Stimulated activated CD8-positive, alpha-beta memory T cell treated with anti-CD3 and anti-CD28 coated beads, Interleukin-7, amount 100 ng/mL, for 1 hour (primary cell): ENCODE results near the gene L3MBTL4.
"Not testable (repeated sequence)": the region's sequence is repeated elsewhere in the genome, so short reads cannot be mapped to it uniquely, and the experiment has no call there.

ENCODE experiments used
- DNase-seq, 2 donors: peaks; one replicate each; pipeline ENCODE4 v3.0.0-alpha.2; 2020; ENCODE audit warnings: low read depth in 2 of 2

The L3MBTL4 gene

DNA sequence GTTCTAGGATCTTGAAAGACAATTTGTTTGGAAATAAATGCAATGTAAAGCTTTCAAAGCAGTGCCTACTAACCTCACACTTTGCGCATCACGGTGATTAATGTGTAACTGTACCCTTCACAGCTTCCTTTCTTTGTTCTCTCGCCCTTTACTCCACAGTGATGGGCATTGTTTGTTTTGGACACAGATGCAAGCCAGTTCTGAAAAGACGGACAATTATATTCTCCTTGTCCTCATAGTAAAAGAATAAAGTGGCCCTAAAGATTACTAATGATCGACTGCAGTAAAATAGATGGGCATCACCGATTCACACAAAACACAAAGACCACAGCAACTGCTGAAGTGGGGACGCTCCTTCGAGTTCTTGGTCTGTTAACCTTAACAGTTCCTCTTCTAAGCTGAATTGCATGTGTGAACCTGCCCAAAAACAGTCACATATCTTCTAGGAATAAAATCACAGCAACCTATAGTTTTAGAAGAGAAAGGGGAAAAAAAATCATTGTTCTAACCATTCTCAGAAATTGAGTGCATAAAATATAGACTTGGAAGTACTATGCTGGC lies 7.7 kb downstream of the L3MBTL4 start:
- DNase-seq: no peak

DNA sequence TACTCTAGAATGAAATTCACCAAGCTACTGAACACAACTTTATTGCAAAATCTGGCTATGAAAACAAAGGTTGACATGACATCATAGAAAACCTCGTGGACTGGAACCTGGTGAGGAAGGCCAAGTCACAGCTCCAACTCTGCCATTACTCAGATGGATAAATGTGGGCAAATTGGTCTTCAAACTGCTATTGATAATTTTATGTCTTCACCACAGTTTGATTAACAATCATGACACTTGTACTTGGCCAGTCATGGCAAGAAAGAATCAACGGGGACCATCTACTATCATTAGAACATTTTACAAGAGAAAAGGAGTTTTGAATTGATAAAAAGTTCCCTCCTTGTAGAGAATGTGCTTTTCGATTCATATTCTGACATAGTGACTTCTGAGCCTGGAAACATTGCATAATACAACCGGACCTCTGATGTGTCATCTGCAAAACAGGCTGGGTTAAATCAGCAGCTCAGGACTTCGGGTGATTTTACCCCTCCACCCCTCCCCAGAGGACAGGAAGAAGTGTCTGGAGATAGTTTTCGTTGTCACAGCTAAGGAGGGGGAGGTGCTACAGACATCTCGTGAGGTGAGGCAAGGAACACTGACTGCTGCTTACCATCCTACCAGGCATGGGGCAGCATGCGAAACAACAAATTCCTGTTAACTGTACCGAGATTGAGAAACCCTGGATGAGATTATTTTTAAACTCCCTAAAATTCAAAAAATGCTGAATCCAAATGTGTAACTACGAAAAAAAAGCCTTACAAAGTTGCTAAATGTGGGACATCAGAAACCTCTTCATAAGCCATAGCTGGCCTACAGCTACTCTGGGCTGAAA lies 8.4 kb downstream of the L3MBTL4 start:
- DNase-seq: no peak

DNA sequence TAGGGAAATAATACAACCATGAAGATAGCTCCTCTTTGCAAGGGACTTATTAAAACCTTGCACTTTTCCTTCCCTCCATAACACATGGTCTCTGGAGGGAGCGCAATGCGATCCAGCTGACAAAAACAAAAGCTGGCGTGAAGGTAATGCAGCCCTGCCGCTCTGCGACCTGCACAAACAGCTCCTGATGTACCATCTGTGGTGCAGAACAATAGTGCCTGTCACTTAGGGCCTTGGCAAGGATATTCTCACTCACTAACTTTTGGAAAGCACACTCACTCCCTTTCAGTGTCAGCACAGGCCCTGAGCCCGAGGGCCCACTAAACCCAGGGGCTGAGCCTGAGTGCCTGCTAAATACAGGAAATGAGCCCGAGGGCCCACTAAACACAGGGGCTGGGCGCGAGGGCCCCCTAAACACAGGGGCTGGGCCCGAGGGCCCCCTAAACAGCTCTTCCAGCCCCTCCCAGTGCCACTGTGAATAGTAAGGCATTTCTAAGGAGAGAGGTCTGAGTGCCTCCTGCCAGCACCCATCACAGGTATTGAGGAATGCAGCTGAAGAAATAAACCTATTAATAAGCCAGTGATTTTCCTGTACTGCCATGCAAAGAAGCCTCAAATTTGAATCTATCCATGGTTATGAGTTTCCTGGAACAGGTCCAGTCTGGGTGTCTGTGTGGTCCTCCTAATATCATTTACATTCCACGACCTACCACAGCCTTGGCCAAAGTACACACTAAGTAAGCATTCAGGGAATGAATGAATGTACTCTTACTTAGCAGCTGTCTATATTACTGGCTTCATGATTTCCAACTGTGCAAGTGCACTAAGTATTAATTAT lies 9.3 kb downstream of the L3MBTL4 start:
- DNase-seq: no peak

DNA sequence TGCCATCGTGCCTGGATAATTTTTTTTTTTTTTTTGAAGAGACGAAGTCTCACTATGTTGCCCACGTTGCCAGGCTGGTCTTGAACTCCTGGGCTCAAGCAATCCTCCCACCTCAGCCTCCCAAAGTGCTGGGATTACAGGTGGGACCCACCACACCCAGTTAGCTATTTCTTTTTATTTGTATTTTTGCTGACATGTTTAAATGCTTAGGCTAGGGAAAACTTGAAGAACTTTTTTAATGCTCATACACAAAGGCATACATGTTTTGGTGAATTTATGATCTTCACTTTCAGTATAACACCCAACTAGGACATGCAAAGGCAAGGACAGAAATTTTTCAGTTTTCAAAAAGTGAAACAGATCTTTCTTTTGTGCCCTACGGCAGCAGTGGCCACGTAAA lies 9.9 kb downstream of the L3MBTL4 start:
- no peak for DNase-seq

DNA sequence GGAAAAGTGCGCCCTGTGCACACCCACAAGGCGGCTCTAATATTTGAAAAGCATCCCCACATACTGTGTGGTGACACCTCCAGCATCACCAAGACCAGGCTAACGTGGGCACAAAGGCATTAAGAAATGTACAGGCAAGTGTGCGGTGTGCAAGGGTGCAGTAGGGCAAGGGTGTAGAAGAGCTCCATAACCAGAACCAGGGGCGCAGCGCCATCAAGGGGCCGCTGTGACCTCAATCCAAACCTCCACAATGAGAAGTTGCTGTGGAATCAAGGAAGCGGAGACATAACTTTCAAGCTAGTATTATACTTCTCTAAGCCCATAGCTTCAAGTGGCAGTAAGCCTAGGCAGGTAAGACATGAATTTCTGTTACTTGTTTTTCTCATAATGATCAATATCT lies 13.0 kb downstream of the L3MBTL4 start:
- DNase-seq: no peak

DNA sequence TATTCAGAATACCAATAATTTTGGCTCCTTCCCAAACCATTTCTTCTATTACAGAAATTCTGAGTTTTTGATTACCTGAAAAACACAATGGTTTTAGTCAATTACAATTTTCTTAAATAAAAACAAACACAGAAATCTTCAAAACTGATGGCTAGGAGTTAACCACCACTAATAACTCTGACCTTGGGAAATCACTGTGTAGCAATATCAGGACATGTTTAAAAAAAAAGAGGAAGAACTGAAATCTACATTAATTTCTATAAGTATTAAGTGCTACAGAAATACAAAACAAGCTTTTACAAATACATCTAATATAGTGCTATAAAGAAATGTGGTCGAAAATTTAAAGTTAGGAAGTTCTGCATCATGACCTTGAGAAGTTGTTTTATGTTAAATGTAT lies 14.9 kb downstream of the L3MBTL4 start:
- DNase-seq: no peak

DNA sequence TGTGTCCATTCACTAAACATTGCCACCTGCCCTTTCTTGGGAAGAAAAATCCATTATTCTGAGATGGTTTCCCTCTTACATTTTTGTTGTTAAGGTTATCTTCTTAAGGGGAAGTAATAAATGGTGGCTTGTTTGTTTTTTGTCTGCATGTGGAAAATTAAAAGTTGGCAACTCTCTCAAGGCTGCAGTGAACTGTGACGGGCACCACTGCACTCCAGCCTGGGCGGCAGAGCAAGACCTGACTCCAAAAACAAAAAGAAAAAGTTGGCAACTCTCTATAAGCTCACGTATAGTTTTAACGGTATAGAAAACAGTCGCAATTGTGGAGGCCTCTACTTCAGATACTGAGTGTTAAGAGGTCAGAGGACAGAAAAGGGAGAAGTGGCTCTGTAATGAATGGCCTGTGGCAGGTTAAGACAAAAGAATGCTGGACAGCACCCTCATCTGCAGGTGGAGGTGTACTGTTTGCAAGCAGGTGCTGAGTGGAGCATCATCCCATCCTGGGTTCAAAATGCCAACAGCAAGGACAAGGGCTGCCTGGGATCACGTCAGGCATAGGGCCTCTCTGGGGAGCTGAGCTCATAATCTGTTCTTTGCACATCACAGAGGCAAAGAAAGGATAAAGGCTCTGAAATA lies 16.7 kb downstream of the L3MBTL4 start:
- DNase-seq: no peak

DNA sequence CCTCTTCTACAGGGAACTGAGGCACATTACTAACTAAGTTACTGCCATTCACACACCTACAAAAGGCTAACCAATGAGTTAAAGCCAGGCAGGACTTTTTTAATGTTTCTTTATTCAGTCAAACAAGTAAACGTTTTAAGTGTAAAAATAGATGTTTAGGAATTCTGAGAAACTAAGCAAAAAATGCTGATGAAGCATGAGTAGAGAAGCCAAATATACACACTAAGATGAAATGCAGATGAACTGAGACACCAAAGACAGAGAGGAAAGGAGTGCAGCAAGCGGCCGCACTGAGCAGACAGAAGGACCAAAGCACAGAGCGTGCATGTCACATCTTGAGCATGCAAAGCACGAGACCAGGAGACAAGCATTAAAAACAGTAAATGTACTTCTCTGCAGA lies 17.9 kb downstream of the L3MBTL4 start:
- no peak for DNase-seq

DNA sequence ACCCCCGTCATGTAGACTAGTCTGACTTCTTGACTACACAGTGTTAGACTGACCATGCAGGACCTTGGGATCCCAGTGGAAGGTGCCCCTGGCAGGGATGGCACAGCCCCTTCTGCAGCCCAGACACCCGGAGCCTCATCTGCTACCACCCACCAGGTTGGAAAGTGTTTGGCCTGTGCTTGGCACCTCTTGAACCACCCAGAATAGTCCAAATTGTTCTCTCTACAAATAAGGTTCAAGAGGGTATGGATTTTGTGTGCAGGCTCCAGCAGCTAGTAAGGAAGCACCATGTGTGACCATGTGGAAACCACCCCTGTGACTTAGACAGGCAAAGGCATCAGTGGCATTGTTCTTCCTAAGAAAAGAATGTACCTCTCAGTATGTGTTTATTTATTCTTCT lies 18.4 kb downstream of the L3MBTL4 start:
- DNase-seq: no peak

DNA sequence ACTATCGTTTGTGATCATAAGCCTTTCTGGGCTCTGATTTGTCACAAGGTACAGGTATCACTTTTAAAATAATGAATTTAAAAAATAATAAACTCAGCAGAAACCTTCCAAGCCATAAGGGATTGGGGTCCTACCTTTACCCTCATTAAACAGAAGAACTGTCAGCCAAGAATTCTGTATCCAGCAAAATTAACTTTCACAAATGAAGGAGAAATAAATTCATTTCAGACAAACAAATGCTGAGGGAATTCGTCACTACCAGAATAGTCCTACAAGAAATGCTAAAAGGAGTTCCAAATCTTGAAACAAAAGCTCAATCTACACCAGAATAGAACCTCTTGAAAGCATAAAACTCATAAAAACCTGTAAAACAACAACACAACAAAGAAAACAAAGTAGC lies 25.7 kb downstream of the L3MBTL4 start:
- DNase-seq: no peak

DNA sequence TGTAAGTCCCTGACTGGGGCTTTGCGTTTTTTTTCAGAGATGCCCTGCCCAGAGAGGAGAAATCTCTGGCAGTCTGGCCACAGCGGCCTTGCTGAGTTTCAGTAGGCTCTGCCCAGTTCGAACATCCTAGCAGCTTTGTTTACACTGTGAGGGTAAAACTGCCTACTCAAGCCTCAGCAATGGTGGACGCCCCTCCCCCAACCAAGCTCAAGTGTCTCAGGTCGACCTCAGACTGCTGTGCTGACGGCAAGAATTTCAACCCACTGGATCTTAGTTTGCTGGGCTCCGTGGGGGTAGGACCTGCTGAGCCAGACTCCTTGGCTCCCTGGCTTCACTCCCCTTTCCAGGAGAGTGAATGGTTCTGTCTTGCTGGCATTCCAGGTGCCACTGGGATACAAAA lies 31.7 kb downstream of the L3MBTL4 start:
- no peak for DNase-seq

DNA sequence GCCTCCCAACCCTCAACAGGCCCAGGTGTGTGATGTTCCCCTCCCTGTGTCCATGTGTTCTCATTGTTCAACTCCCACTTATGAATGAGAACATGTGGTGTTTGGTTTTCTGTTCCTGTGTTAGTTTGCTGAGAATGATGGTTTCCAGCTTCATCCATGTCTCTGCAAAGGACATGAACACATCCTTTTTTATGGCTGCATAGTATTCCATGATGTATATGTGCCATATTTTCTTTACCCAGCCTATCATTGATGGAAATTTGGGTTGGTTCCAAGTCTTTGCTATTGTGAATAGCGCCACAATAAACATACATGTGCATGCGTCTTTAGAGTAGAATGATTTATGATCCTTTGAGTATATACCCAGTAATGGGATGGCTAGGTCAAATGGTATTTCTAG lies 37.2 kb downstream of the L3MBTL4 start:
- DNase-seq: not testable (repeated sequence)

DNA sequence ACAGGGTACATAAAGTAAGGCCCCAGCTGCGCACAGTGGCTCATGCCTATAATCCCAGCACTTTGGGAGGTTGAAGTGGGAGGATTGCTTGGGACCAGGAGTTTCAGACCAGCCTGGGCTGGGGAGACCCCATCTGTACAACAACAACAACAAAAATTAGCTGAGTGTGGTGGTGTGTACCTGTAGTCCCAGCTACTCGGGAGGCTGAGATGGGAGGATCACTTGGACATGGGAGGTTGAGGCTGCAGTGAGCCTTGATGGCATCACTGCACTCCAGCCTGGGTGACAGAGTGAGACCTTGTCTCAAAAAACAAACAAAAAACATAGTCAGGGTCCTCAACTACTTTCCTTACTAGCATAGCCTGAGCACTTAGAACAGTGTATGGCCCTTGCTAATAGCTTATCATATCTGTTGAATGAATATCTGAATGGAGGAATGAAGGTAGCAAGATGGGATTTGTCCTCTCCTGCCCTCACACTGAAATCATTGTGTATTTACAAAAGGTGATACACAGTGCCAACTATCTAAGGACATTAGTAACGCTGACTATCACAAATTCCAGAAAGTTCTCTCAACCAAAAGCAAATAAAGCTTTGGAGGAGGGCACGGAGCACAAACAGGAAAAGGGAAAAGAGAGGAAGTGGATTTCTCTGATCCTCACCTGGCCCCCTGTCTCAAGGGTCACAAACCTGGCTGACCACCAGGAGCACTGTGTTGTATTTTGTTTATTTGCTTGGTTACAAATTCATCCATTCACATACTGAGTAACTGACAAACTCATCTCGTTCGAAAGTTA lies 38.1 kb downstream of the L3MBTL4 start:
- DNase-seq: no peak

DNA sequence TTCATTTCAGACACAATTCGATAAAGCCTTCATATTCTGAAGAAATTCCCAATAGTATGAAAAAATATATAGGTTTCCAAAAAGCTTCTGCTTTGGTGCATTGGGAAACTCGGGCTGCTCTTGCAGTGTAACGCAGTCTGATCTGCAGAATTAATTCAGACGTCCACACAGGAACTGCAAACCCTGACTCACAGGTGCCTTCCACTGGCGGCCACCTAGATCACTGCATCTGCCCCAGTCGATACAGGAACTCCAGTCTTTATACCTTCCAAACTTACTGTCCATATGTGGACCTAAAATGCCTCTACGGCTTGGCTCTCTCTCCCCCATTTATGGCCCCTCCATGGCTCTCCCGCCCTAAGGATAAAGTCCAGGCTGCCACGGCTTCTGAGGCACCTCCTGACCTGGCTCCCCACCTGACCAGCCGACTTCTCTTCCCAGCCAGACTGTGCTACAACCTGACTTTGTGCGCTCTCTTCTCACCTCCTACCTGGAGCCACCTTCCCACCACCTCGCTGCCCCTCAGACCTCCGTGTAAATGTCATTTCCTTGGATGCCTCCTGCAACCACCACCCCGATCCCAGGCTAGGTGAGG lies 39.7 kb downstream of the L3MBTL4 start:
- DNase-seq: no peak

DNA sequence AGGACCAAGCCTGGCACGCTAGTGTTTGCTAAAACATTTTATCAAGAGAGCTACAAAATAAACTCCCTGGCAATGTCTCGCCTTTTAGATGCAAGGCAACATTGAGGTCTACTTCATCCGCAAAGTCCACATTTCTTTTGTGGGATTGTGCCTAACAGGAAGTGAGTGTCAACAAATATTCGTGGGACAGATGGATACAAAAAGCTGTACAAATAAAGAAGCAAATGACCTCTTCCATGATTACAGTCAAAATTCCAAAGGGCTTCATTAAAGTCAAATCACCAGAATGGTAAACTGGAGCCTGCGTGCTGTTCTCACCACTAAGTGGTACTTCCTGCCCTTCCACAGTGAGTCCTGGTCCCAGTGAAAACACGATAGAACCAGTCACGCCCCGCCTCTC lies 40.4 kb downstream of the L3MBTL4 start:
- DNase-seq: no peak

DNA sequence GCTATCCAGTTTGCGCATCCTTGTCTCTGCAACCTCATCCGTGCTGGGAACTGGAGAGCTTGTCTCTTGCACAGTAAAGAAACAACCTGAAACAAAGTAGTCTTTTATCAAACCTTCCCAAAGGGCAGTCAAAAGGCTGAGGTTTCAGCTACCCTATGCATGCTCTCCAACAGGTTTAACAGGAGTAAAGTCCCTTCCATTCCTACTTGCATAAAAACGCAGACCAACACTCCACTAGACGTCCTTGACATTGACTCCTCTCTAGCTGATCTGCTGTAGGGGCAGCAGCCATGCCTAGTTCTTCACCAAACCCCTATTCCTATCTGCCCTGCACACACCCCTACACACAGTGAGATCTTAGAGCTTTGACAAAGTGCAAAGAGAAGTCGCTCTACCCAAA lies 41.5 kb downstream of the L3MBTL4 start:
- no peak for DNase-seq

DNA sequence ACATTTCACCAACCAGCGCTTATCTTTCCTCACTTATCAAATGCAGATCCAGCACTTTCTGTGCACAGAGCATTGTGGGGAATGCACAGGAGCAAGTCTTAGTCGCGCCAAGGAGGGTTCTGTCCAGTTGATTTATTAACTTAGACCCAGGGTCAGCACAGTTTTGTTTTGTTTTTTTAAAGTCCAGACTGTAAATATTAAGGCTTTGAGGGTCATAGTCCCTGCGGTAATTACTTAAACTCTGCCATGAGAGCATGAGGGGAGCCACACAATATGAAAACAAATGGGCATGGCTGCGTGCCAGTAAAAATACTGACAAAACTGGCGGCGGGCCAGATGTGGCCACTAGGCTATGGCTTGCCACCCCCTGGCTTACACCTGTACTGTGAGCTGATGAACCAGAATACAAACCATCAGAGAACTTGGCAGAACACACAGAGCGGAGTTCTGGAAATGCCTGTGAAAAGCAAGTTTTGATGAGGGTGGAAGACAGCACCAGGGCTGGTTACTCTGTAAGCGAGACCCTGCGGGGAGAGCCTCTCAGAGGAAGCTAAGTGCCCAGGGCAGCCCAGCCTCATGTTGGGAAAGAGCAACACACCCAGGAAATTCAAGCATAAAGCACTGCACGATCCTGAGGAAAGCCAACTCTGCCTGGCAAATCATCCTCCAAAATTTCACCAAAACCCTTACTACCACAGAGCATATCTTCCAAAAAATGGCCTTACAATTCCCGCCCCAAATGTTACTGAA lies 43.6 kb downstream of the L3MBTL4 start:
- no peak for DNase-seq

DNA sequence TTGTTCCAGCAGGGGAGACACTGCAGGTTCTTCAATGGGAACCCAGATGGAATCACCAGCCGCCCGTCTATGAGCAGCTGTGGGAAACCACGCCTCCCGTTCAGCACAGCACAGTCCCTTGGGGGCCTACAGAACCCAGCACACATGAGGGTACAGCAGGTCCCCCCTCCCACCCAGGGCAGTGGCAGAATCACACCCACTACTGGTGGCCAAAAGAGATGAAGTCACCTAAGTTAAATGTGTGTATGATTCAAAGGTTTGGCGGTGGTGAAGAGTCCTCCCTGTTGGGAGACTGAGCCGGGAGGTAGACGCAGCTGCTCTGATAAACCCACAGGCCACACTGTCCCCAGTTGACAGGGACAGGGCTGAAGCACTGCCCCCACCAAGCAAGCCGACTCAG lies 44.3 kb downstream of the L3MBTL4 start:
- DNase-seq: no peak

DNA sequence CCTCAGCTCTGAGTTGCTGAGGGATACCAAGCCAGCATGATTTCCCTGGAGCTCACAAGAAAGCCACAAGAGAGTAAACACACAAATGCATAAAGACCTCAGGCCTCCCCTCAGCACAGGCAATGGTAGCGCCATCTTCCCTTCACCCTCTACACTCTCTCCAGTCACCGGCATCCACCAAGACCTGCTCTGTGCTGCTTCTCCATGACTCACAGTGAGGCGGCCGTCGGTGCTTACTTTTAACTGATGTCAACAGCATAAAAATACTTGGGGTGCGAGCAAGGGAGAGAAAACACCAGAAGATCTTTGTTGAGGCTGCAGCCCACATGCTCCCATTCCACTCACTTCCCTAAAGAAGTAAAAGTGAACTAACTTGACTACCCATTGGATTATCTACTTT lies 46.7 kb downstream of the L3MBTL4 start:
- no peak for DNase-seq

DNA sequence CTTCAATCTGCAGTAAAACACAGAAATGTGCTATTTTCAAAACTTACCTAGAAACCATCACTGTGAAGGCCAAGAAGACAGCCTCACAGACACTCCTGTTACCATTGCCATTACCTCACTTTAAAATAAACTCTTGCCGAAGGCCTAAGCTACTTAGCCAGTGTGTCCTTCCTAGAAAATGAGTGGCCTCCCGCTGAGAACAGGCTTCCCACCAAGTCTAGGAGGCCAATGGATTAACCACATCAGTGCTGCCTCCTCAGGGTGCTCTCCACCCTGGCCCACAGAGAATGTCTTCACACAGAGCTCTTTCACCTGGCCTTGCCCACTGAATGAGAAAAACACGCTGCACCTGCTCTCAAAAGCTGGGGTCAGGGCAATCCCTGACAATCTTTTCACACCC lies 47.5 kb downstream of the L3MBTL4 start:
- DNase-seq: no peak
